Measurements from ENCODE around the gene FMNL1. TPM values are rescaled to one million over a fixed set of nuclear protein-coding genes. Genes with fewer than 3 reads are reported as not detected.

FMNL1 gene
- total and polyA plus RNA-seq, 4 donors, result 1.5 to 7.4 (median 4.8) TPM

DNA sequence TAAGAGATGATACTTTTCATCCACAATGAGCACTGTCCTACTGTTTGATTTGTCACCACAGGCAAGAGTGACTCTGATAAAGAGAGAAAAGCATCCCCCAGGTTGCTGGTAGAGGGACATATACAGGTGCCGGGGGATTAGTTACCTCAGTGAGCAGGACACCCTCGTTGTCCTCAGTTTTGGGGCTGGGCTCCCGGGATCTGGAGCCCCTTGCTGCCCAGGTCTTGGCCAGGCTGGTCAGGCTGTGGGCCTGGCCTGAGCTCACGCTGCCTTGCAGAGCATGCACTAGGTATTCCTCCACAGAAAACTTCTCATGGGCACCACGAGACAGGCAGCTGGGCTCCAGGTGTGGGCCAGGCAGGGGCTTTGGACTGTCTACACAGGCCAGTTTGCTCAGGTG, 64.6 kb downstream of the FMNL1 start:
- Histone ChIP-seq H3K36me3 (ENCODE audit: control insufficient read depth in 4 of 4, insufficient read depth in 3 of 4, low read depth in 1 of 4, low read length in 3 of 4) (peaks cover 4 to 33% (median 13%) of the 10 kb centered on the region in 4 donors), H3K9ac (ENCODE audit: low read depth in 1 of 2, low read length in 2 of 2) (no peak overlapping the region), H3K27ac (ENCODE audit: low read depth in 1 of 2, low read length in 2 of 2) (no peak overlapping the region), H3K27me3 (ENCODE audit: control insufficient read depth in 4 of 4, insufficient read depth in 4 of 4, low read length in 3 of 4) (no peaks in the 10 kb centered on the region), H3K9me3 (ENCODE audit: control insufficient read depth in 4 of 4, low read length in 3 of 4) (no peaks in the 10 kb centered on the region), H3K4me3 (ENCODE audit: low read depth in 1 of 3, low read length in 3 of 3) (no peak overlapping the region), H3K4me1 (ENCODE audit: control insufficient read depth in 4 of 4, insufficient read depth in 4 of 4, low read length in 3 of 4) (peaks cover 4 to 47% (median 38%) of the 10 kb centered on the region in 4 donors)
- TF ChIP-seq, protein P1, sequence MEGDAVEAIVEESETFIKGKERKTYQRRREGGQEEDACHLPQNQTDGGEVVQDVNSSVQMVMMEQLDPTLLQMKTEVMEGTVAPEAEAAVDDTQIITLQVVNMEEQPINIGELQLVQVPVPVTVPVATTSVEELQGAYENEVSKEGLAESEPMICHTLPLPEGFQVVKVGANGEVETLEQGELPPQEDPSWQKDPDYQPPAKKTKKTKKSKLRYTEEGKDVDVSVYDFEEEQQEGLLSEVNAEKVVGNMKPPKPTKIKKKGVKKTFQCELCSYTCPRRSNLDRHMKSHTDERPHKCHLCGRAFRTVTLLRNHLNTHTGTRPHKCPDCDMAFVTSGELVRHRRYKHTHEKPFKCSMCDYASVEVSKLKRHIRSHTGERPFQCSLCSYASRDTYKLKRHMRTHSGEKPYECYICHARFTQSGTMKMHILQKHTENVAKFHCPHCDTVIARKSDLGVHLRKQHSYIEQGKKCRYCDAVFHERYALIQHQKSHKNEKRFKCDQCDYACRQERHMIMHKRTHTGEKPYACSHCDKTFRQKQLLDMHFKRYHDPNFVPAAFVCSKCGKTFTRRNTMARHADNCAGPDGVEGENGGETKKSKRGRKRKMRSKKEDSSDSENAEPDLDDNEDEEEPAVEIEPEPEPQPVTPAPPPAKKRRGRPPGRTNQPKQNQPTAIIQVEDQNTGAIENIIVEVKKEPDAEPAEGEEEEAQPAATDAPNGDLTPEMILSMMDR (IDR thresholded peaks at IDR 0.05; ENCODE audit: low read depth, low read length, missing input control), result no peak
- TF ChIP-seq JUND (IDR thresholded peaks at IDR 0.05) (no peak), RXRA (IDR thresholded peaks at IDR 0.05) (no peak), TAF1 (conservative IDR thresholded peaks at IDR 0.05) (no peak), YY1 (IDR thresholded peaks at IDR 0.05) (no peak), NR2F2 (IDR thresholded peaks at IDR 0.05) (no peak), SP1 (IDR thresholded peaks at IDR 0.05) (no peak), FOXA2 (IDR thresholded peaks at IDR 0.05) (no peak), RAD21 (IDR thresholded peaks at IDR 0.05) (no peak), EGR1 (IDR thresholded peaks at IDR 0.05; ENCODE audit: low read depth in 2 of 2) (no peak), GABPA (IDR thresholded peaks at IDR 0.05 in 1 of 2, conservative IDR thresholded peaks at IDR 0.05 in 1 of 2) (no peak), HNF4G (IDR thresholded peaks at IDR 0.05) (no peak), FOXA1 (IDR thresholded peaks at IDR 0.05) (no peak), HNF4A (conservative IDR thresholded peaks at IDR 0.05) (no peak)
- TF ChIP-seq, protein P2, sequence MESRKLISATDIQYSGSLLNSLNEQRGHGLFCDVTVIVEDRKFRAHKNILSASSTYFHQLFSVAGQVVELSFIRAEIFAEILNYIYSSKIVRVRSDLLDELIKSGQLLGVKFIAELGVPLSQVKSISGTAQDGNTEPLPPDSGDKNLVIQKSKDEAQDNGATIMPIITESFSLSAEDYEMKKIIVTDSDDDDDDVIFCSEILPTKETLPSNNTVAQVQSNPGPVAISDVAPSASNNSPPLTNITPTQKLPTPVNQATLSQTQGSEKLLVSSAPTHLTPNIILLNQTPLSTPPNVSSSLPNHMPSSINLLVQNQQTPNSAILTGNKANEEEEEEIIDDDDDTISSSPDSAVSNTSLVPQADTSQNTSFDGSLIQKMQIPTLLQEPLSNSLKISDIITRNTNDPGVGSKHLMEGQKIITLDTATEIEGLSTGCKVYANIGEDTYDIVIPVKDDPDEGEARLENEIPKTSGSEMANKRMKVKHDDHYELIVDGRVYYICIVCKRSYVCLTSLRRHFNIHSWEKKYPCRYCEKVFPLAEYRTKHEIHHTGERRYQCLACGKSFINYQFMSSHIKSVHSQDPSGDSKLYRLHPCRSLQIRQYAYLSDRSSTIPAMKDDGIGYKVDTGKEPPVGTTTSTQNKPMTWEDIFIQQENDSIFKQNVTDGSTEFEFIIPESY (IDR thresholded peaks at IDR 0.05), result no peak
- TF ChIP-seq, protein P3, sequence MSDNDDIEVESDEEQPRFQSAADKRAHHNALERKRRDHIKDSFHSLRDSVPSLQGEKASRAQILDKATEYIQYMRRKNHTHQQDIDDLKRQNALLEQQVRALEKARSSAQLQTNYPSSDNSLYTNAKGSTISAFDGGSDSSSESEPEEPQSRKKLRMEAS (IDR thresholded peaks at IDR 0.05), result no peak
- TF ChIP-seq, protein P4, sequence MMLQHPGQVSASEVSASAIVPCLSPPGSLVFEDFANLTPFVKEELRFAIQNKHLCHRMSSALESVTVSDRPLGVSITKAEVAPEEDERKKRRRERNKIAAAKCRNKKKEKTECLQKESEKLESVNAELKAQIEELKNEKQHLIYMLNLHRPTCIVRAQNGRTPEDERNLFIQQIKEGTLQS (IDR thresholded peaks at IDR 0.05), result no peak
- TF ChIP-seq, protein P5, sequence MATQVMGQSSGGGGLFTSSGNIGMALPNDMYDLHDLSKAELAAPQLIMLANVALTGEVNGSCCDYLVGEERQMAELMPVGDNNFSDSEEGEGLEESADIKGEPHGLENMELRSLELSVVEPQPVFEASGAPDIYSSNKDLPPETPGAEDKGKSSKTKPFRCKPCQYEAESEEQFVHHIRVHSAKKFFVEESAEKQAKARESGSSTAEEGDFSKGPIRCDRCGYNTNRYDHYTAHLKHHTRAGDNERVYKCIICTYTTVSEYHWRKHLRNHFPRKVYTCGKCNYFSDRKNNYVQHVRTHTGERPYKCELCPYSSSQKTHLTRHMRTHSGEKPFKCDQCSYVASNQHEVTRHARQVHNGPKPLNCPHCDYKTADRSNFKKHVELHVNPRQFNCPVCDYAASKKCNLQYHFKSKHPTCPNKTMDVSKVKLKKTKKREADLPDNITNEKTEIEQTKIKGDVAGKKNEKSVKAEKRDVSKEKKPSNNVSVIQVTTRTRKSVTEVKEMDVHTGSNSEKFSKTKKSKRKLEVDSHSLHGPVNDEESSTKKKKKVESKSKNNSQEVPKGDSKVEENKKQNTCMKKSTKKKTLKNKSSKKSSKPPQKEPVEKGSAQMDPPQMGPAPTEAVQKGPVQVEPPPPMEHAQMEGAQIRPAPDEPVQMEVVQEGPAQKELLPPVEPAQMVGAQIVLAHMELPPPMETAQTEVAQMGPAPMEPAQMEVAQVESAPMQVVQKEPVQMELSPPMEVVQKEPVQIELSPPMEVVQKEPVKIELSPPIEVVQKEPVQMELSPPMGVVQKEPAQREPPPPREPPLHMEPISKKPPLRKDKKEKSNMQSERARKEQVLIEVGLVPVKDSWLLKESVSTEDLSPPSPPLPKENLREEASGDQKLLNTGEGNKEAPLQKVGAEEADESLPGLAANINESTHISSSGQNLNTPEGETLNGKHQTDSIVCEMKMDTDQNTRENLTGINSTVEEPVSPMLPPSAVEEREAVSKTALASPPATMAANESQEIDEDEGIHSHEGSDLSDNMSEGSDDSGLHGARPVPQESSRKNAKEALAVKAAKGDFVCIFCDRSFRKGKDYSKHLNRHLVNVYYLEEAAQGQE (IDR thresholded peaks at IDR 0.05), result no peak
- 94% methylated on average over 5 of the region's 5 CpGs for WGBS
- no peak for DNase-seq (ENCODE audit: low spot score)

Measured in liver (tissue), 9 donors.